Measurements from ENCODE around the gene FXYD5. TPM values are rescaled to one million over a fixed set of nuclear protein-coding genes. Genes with fewer than 3 reads are reported as not detected.
A peak's percentile ranks its signal among the peaks of the same experiment; 100 is the strongest.

Gene FXYD5
- total RNA-seq, 4 donors from 2014 or later: 6.0 to 67.7 (median 22.2) TPM

GRCh38 chr19:35118268-35119020 is 36.1 kb upstream of the FXYD5 start:
- Histone ChIP-seq H3K9me3 (no peaks in the 10 kb centered on the region), H3K4me1 (peaks cover 0 to 40% (median 4%) of the 10 kb centered on the region in 4 donors), H3K4me3 (peak overlapping the region in 2 of 4 donors; percentile 56 to 68), H3K36me3 (peaks cover 0 to 20% (median 0%) of the 10 kb centered on the region in 3 donors), H3K27me3 (no peaks in the 10 kb centered on the region), H3K27ac (peak overlapping the region in 3 of 4 donors; percentile 79 to 97 (median 85))
- TF ChIP-seq POLR2A (IDR thresholded peaks at IDR 0.05) (peak in 1 of 2 donors; percentile 67), CTCF (IDR thresholded peaks at IDR 0.05) (no peak)
- peak in 1 of 3 donors; percentile 68 for DNase-seq

- Histone ChIP-seq H3K27me3 (no peaks in the 10 kb centered on the region), H3K27ac (peak overlapping the region in 3 of 4 donors; percentile 79 to 97 (median 85)), H3K9me3 (no peaks in the 10 kb centered on the region), H3K4me1 (peaks cover 3 to 46% (median 4%) of the 10 kb centered on the region in 4 donors), H3K36me3 (peaks cover 0 to 22% (median 0%) of the 10 kb centered on the region in 3 donors), H3K4me3 (peak overlapping the region in 2 of 4 donors; percentile 56 to 68)
- TF ChIP-seq POLR2A (IDR thresholded peaks at IDR 0.05) (no peak), CTCF (IDR thresholded peaks at IDR 0.05) (no peak)
- no peak for DNase-seq
These were observed 35.4 kb upstream of the FXYD5 start for GRCh38 chr19:35119091-35119490.

- peak overlapping the region in 3 of 4 donors; percentile 79 to 97 (median 85) for H3K27ac ChIP-seq
- no peaks in the 10 kb centered on the region for H3K27me3 ChIP-seq
- peaks cover 2 to 50% (median 4%) of the 10 kb centered on the region in 4 donors for H3K4me1 ChIP-seq
- no peak for TF ChIP-seq CTCF (IDR thresholded peaks at IDR 0.05)
- no peak for TF ChIP-seq POLR2A (IDR thresholded peaks at IDR 0.05)
- peak overlapping the region in 2 of 4 donors; percentile 56 to 68 for H3K4me3 ChIP-seq
- DNase-seq: no peak
- H3K36me3 ChIP-seq: peaks cover 0 to 22% (median 0%) of the 10 kb centered on the region in 3 donors
- H3K9me3 ChIP-seq: no peaks in the 10 kb centered on the region
These were observed 34.9 kb upstream of the FXYD5 start for GRCh38 chr19:35119578-35120155.

- Histone ChIP-seq H3K27me3 (no peaks in the 10 kb centered on the region), H3K9me3 (no peaks in the 10 kb centered on the region), H3K36me3 (peaks cover 0 to 22% (median 0%) of the 10 kb centered on the region in 3 donors), H3K4me1 (peaks cover 5 to 58% (median 7%) of the 10 kb centered on the region in 4 donors), H3K27ac (peak overlapping the region; percentile 38 to 97 (median 66)), H3K4me3 (peak overlapping the region in 2 of 4 donors; percentile 43 to 56)
- DNase-seq: peak in 1 of 3 donors; percentile 70
- TF ChIP-seq POLR2A (IDR thresholded peaks at IDR 0.05) (no peak), CTCF (IDR thresholded peaks at IDR 0.05) (no peak)
These were observed 34.0 kb upstream of the FXYD5 start for GRCh38 chr19:35120492-35120891.

GRCh38 chr19:35120898-35121297 is 33.6 kb upstream of the FXYD5 start:
- peak; percentile 27 to 66 for TF ChIP-seq POLR2A (IDR thresholded peaks at IDR 0.05)
- peak in 1 of 6 experiments; percentile 4 for TF ChIP-seq CTCF (IDR thresholded peaks at IDR 0.05)
- Histone ChIP-seq H3K36me3 (peaks cover 0 to 22% (median 0%) of the 10 kb centered on the region in 3 donors), H3K9me3 (no peaks in the 10 kb centered on the region), H3K4me3 (peak overlapping the region in 2 of 4 donors; percentile 43 to 56), H3K4me1 (peaks cover 5 to 62% (median 8%) of the 10 kb centered on the region in 4 donors), H3K27ac (peak overlapping the region; percentile 38 to 97 (median 66)), H3K27me3 (no peaks in the 10 kb centered on the region)
- peak in 1 of 3 donors; percentile 82 for DNase-seq

All from Peyer's patch (tissue), 4 donors.